Caco-2 (cell line): ENCODE data around the gene NFIC. TPM values are rescaled to one million over a fixed set of nuclear protein-coding genes. Genes with fewer than 3 reads are reported as not detected.
A peak's percentile ranks its signal among the peaks of the same experiment; 100 is the strongest.

Experiments
- BruUV-seq: library from RNA; stranded (reverse); fragments of 400-500 nt; replicated peaks from 2 replicates; lab custom pipeline; 2021; lab: Mats Ljungman, UMichigan
- CTCF ChIA-PET: fragments of 300-600 bp; sonication (Branson Sonifier 250); formaldehyde crosslinking; loops from one replicate; lab custom pipeline; 2022; ENCODE audit warnings: antibody characterized with exemption; lab: Charles Lee
- POLR2A ChIA-PET: fragments of 300-600 bp; sonication (Branson Sonifier 250); formaldehyde crosslinking; loops from one replicate; lab custom pipeline; 2022; ENCODE audit warnings: antibody characterized with exemption; lab: Charles Lee
- DNase-seq, 2 experiments: peaks; one replicate each; pipeline versions ENCODE4 v3.0.0 to v3.0.0-alpha.2; 2020 to 2022
- H3K27me3 ChIP-seq: replicated peaks from 2 replicates; pipeline ENCODE4 v1.6.0; 2011; ENCODE audit warnings: low read length; ENCODE audit not compliant: control insufficient read depth, insufficient read depth
- H3K36me3 ChIP-seq: 2 replicates; pipeline ENCODE4 v1.5.1; 2011; ENCODE audit warnings: low read length; ENCODE audit not compliant: control insufficient read depth, insufficient read depth
- H3K4me1 ChIP-seq: fragments of 250-450 bp; sonication (Bioruptor Pico); 2 replicates; pipeline ENCODE4 v1.5.1; 2020; ENCODE audit warnings: mild to moderate bottlenecking
- H3K4me3 ChIP-seq: 2 replicates; pipeline ENCODE4 v1.5.1; 2011; ENCODE audit warnings: low read depth, mild to moderate bottlenecking, control low read depth, low read length
- H3K9me3 ChIP-seq: fragments of 250-450 bp; sonication (Bioruptor Pico); 2 replicates; pipeline ENCODE4 v1.5.1; 2020; ENCODE audit warnings: mild to moderate bottlenecking, moderate library complexity
- H3K27ac Mint-ChIP-seq: one replicate; pipeline ENCODE4 v1.8.0; 2022; ENCODE audit warnings: mixed read lengths; ENCODE audit not compliant: unreplicated experiment
- H3K27me3 Mint-ChIP-seq: one replicate; pipeline ENCODE4 v1.8.0; 2022; ENCODE audit warnings: mixed read lengths; ENCODE audit not compliant: insufficient read depth, unreplicated experiment
- H3K36me3 Mint-ChIP-seq: one replicate; pipeline ENCODE4 v1.8.0; 2022; ENCODE audit warnings: mild to moderate bottlenecking, mixed read lengths; ENCODE audit not compliant: insufficient read depth, unreplicated experiment
- H3K4me1 Mint-ChIP-seq: one replicate; pipeline ENCODE4 v1.8.0; 2022; ENCODE audit warnings: low read depth, mixed read lengths; ENCODE audit not compliant: unreplicated experiment
- H3K4me3 Mint-ChIP-seq: one replicate; pipeline ENCODE4 v1.8.0; 2022; ENCODE audit warnings: mild to moderate bottlenecking, moderate library complexity, mixed read lengths; ENCODE audit not compliant: unreplicated experiment
- H3K9me3 Mint-ChIP-seq: one replicate; pipeline ENCODE4 v1.8.0; 2022; ENCODE audit warnings: mixed read lengths; ENCODE audit not compliant: unreplicated experiment
- intact Hi-C: fragments of 100-400 bp; cut with micrococcal nuclease; formaldehyde crosslinking; loops from one replicate; pipeline ENCODE4 v1.10.0; 2022; ENCODE audit not compliant: unreplicated experiment
- total RNA-seq: library from RNA; stranded (reverse); gene quantifications from 2 replicates; pipeline ENCODE4 v1.2.3, GENCODE V29; 2022
- TF ChIP-seq, protein P1 (sequence below), 2 experiments: fragments of 200-600 bp in 1 of 2; IDR thresholded peaks; 1 replicate in 1 of 2; 2 replicates in 1 of 2; pipeline versions ENCODE4 v1.5.1 to v1.8.0; 2011 to 2022; ENCODE audit warnings: antibody characterized with exemption in 1 of 2, control low read depth in 1 of 2, inconsistent platforms in 1 of 2, low read depth in 1 of 2, low read length in 1 of 2, mild to moderate bottlenecking in 1 of 2, moderate library complexity in 1 of 2; ENCODE audit not compliant: insufficient read depth in 1 of 2, severe bottlenecking in 1 of 2, unreplicated experiment in 1 of 2

Gene NFIC
- total RNA-seq, 1 experiment from 2014 or later = 5.1 TPM

DNA sequence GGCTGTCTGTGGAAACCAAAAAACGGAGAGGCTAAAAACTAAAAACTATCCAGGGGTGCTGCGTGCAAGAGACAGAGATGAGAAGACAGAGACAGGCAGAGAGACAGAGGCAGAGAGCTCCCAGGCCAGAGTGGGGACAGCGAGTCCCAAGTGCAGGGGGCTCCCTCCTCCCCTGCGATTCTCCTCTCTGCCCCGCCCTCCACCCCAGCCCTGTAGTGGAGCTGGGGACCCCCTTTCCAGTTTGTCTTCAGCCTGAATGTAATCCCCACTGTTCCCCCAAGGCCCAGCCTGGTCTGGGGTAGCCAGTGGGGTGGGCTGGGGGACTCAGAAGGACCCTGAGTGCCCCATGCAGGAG is 2.0 kb downstream of the NFIC start:
- H3K9me3 Mint-ChIP-seq = no peaks in the 10 kb centered on the region
- no TSS peak for BruUV-seq
- peaks cover 6% of the 10 kb centered on the region for H3K4me1 Mint-ChIP-seq
- H3K27ac Mint-ChIP-seq = no peak overlapping the region
- H3K4me1 ChIP-seq = no peaks in the 10 kb centered on the region
- CTCF ChIA-PET = no interaction called here
- H3K4me3 Mint-ChIP-seq = peak overlapping the region; percentile 16
- H3K27me3 Mint-ChIP-seq = peaks cover 30% of the 10 kb centered on the region
- no peak overlapping the region for H3K4me3 ChIP-seq
- H3K27me3 ChIP-seq = peaks cover 2% of the 10 kb centered on the region
- intact Hi-C loops = no loop called here
- no peaks in the 10 kb centered on the region for H3K36me3 ChIP-seq
- no peaks in the 10 kb centered on the region for H3K9me3 ChIP-seq
- TF ChIP-seq, protein P1, sequence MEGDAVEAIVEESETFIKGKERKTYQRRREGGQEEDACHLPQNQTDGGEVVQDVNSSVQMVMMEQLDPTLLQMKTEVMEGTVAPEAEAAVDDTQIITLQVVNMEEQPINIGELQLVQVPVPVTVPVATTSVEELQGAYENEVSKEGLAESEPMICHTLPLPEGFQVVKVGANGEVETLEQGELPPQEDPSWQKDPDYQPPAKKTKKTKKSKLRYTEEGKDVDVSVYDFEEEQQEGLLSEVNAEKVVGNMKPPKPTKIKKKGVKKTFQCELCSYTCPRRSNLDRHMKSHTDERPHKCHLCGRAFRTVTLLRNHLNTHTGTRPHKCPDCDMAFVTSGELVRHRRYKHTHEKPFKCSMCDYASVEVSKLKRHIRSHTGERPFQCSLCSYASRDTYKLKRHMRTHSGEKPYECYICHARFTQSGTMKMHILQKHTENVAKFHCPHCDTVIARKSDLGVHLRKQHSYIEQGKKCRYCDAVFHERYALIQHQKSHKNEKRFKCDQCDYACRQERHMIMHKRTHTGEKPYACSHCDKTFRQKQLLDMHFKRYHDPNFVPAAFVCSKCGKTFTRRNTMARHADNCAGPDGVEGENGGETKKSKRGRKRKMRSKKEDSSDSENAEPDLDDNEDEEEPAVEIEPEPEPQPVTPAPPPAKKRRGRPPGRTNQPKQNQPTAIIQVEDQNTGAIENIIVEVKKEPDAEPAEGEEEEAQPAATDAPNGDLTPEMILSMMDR (IDR thresholded peaks at IDR 0.05; ENCODE audit: insufficient read depth in 1 of 2, low read depth in 1 of 2, low read length in 1 of 2, severe bottlenecking in 1 of 2, unreplicated experiment in 1 of 2) = no peak
- DNase-seq = no peak
- POLR2A ChIA-PET = no interaction called here
- H3K36me3 Mint-ChIP-seq = no peaks in the 10 kb centered on the region

DNA sequence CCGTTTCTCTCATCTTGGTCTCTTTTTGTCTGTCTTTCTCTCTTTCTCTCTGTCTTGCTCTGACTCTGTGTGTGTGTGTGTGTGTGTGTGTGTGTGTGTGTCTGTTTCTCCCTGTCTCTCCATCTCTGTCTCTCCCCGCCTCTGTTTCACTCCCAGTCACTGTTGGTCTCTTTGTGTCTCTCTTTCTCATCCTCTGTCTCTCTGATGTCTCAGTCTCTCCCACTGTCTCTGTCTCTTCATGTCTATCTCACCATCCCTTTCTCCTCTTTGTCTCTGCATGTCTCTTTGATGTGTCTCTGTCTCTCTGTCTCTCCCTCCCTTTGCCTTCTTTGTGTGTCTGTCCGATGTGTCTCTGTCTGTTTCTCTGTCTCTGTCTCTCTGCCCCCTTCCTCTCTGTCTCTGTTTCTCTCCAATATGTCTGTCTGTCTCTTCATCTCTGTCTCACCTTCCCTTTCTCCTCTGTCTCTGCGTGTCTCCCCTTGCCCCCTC is 2.5 kb downstream of the NFIC start:
- Mint-ChIP-seq H3K4me3 (peak overlapping the region; percentile 16), H3K27ac (no peak overlapping the region), H3K4me1 (peaks cover 6% of the 10 kb centered on the region), H3K9me3 (no peaks in the 10 kb centered on the region), H3K27me3 (peaks cover 30% of the 10 kb centered on the region), H3K36me3 (no peaks in the 10 kb centered on the region)
- BruUV-seq = no TSS peak
- Histone ChIP-seq H3K4me1 (no peaks in the 10 kb centered on the region), H3K4me3 (no peak overlapping the region), H3K9me3 (no peaks in the 10 kb centered on the region), H3K36me3 (no peaks in the 10 kb centered on the region), H3K27me3 (peaks cover 2% of the 10 kb centered on the region)
- intact Hi-C loops = no loop called here
- ChIA-PET POLR2A (no interaction called here), CTCF (interaction anchor here (0.6 kb wide), 1 partner anchor 15 kb away, joined by 5 read pairs; no protein-coding TSS in a partner anchor)
- TF ChIP-seq, protein P1 (IDR thresholded peaks at IDR 0.05; ENCODE audit: insufficient read depth in 1 of 2, low read depth in 1 of 2, low read length in 1 of 2, severe bottlenecking in 1 of 2, unreplicated experiment in 1 of 2) = no peak
- DNase-seq = no peak

DNA sequence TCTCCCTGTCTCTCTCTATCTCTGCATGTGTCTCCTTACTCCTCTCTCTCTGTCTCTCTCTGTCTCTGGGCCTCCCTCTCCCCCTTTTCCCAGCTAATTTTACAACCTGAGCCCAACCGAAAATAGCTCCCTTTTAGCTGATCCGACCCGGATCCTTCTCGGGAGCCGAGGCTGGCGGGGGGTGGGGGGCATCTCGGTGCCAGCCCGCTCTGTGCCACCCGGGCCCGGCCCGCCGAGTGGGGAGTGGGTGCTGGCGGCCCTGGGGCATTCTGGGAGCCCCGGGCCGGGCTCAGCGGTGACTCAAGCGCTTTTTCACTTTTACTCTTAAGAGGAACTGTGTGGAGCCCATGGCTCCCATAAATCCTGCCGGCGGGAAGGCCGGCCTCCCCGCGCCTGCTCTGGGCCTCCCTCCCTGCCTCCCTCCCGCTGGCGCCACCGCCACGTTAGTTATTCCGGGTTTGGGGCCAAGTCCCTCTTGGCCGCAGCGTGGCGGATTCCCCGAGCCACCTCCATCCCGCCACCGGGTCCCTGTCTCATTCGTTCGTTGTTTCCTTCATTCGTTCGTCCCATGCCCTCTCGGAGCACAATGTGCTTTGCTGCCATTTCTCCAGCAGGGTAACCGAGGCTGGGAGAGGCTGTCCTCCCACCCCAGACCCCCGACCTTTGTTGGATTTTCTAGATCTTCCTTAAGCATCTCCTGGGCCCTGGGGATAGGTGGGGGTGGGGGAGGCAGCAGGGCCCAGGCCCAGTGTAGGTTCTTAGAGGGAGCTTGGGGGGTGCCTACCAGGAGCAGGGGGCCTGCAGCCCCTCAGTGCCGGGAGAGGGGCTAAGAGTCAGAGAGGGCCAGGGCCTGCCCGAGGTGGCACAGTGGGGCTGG is 3.2 kb downstream of the NFIC start:
- no peak for DNase-seq
- Mint-ChIP-seq H3K27me3 (peaks cover 30% of the 10 kb centered on the region), H3K4me1 (peaks cover 6% of the 10 kb centered on the region), H3K27ac (no peak overlapping the region), H3K4me3 (peak overlapping the region; percentile 16), H3K36me3 (no peaks in the 10 kb centered on the region), H3K9me3 (no peaks in the 10 kb centered on the region)
- no peaks in the 10 kb centered on the region for H3K9me3 ChIP-seq
- no TSS peak for BruUV-seq
- TF ChIP-seq, protein P1 (IDR thresholded peaks at IDR 0.05; ENCODE audit: insufficient read depth in 1 of 2, low read depth in 1 of 2, low read length in 1 of 2, severe bottlenecking in 1 of 2, unreplicated experiment in 1 of 2) = no peak
- intact Hi-C loops = no loop called here
- H3K4me1 ChIP-seq = no peaks in the 10 kb centered on the region
- CTCF ChIA-PET = interaction anchor here (0.6 kb wide), 1 partner anchor 14 kb away, joined by 5 read pairs; no protein-coding TSS in a partner anchor
- H3K4me3 ChIP-seq = no peak overlapping the region
- no peaks in the 10 kb centered on the region for H3K36me3 ChIP-seq
- peaks cover 2% of the 10 kb centered on the region for H3K27me3 ChIP-seq
- POLR2A ChIA-PET = no interaction called here
